HEK293 (cell line): ENCODE measurements around the gene CALR3.

Experiments
- ZBTB10 ChIP-seq: fragments of 450-650 bp; formaldehyde crosslinking; IDR thresholded peaks from 2 replicates; pipeline ENCODE4 v1.5.1; 2016; ENCODE audit warnings: missing biosample characterization, missing genetic modification characterization
- TF ChIP-seq, protein P1 (sequence below): fragments of 450-650 bp; formaldehyde crosslinking; IDR thresholded peaks from 2 replicates; pipeline ENCODE4 v1.5.1; 2016; ENCODE audit warnings: missing biosample characterization, missing genetic modification characterization
- TF ChIP-seq, protein P2 (sequence below): fragments of 450-650 bp; formaldehyde crosslinking; IDR thresholded peaks from 2 replicates; pipeline ENCODE4 v1.5.1; 2016; ENCODE audit warnings: missing biosample characterization, missing genetic modification characterization

DNA sequence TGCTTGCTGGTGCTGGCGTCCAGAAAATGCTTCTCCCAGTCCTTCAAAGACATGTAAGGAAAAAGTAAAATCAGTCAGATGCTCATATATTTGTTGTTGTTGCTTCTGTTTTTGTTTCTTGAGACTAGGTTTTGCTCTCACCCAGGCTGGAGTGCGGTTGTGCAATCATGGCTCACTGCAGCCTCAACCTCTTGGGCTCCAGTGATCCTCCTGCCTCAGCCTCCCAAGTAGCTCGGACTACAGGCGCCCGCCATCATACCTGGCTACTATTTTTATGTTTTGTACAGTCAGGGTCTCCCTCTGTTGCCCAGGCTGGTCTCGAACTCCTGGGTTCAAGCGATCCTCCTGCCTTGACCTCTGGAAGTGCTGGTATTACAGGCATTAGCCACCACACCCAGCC, 13.2 kb downstream of the CALR3 start:
- TF ChIP-seq, protein P1, sequence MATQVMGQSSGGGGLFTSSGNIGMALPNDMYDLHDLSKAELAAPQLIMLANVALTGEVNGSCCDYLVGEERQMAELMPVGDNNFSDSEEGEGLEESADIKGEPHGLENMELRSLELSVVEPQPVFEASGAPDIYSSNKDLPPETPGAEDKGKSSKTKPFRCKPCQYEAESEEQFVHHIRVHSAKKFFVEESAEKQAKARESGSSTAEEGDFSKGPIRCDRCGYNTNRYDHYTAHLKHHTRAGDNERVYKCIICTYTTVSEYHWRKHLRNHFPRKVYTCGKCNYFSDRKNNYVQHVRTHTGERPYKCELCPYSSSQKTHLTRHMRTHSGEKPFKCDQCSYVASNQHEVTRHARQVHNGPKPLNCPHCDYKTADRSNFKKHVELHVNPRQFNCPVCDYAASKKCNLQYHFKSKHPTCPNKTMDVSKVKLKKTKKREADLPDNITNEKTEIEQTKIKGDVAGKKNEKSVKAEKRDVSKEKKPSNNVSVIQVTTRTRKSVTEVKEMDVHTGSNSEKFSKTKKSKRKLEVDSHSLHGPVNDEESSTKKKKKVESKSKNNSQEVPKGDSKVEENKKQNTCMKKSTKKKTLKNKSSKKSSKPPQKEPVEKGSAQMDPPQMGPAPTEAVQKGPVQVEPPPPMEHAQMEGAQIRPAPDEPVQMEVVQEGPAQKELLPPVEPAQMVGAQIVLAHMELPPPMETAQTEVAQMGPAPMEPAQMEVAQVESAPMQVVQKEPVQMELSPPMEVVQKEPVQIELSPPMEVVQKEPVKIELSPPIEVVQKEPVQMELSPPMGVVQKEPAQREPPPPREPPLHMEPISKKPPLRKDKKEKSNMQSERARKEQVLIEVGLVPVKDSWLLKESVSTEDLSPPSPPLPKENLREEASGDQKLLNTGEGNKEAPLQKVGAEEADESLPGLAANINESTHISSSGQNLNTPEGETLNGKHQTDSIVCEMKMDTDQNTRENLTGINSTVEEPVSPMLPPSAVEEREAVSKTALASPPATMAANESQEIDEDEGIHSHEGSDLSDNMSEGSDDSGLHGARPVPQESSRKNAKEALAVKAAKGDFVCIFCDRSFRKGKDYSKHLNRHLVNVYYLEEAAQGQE (tag by site-specific recombination): no peak
- TF ChIP-seq ZBTB10: no peak
- TF ChIP-seq, protein P2, sequence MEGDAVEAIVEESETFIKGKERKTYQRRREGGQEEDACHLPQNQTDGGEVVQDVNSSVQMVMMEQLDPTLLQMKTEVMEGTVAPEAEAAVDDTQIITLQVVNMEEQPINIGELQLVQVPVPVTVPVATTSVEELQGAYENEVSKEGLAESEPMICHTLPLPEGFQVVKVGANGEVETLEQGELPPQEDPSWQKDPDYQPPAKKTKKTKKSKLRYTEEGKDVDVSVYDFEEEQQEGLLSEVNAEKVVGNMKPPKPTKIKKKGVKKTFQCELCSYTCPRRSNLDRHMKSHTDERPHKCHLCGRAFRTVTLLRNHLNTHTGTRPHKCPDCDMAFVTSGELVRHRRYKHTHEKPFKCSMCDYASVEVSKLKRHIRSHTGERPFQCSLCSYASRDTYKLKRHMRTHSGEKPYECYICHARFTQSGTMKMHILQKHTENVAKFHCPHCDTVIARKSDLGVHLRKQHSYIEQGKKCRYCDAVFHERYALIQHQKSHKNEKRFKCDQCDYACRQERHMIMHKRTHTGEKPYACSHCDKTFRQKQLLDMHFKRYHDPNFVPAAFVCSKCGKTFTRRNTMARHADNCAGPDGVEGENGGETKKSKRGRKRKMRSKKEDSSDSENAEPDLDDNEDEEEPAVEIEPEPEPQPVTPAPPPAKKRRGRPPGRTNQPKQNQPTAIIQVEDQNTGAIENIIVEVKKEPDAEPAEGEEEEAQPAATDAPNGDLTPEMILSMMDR (tag by site-specific recombination): no peak
